IPS DF 4.7 (cell line): ENCODE data around the gene MOAP1.
A peak's percentile ranks its signal among the peaks of the same experiment; 100 is the strongest.
"Not testable (repeated sequence)": the region's sequence is repeated elsewhere in the genome, so short reads cannot be mapped to it uniquely, and the experiment has no call there.

Source experiments
- DNase-seq: peaks from one replicate; pipeline ENCODE4 v3.0.0-alpha.2; 2013; ENCODE audit warnings: low spot score; ENCODE audit errors: extremely low read depth

Gene MOAP1, protein sequence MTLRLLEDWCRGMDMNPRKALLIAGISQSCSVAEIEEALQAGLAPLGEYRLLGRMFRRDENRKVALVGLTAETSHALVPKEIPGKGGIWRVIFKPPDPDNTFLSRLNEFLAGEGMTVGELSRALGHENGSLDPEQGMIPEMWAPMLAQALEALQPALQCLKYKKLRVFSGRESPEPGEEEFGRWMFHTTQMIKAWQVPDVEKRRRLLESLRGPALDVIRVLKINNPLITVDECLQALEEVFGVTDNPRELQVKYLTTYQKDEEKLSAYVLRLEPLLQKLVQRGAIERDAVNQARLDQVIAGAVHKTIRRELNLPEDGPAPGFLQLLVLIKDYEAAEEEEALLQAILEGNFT

DNA sequence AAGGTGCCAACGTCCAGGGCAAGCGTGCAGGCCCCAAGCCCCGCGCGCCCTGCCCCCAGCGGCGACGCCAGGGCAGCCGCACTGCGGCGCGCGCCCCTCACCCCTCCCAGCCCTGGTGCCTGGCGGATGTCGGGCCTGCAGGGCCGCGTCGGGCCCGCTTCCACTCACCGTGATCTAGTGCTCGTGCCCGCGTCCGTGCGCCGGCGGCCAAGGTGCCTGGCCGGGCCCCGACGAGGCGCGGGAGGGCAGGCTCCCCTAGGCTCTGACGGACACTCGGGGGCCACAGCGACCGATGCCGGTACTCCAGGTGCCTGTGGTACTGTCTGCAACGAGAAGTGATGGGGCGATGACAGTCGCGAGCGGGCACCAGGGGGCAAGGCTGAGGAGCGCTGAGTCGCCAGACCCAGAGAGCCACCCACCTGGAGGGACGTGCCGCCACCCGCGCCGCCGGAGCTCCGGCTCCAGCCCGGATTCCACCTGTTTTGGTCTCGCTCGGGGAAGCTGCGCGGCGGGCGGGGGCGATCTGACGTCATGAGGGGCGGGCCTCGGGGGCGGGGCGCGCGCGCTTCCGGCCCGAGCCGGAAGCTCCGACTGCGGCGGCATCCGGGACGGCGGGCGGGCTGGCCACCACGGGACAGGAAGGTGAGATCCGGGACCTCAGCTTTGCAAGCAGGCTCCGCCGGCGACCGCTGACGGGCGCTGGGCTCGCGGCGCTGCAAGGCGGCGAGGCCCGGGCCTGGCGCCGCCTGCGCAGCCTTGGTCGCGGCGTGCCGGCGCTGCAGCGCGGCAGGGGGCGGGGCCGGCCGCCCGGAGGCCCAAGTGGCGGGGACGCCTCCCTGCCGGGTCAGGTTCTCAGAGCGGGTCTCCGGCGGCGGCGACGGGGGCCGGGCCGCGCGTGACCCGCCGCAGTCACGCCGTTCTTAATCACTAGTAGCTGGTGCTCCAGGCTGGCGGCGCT, at the start of gene MOAP1, which contains the start of gene LYSET:
TSS of gene MOAP1 (minus strand) at position 507 of the 958 bp plus-strand sequence. CDS start 655 bp downstream, outside the sequence.
TSS of gene LYSET (plus strand) at position 927 of the 958 bp plus-strand sequence. CDS start 89 bp downstream, outside the sequence.
- no peak for DNase-seq

DNA sequence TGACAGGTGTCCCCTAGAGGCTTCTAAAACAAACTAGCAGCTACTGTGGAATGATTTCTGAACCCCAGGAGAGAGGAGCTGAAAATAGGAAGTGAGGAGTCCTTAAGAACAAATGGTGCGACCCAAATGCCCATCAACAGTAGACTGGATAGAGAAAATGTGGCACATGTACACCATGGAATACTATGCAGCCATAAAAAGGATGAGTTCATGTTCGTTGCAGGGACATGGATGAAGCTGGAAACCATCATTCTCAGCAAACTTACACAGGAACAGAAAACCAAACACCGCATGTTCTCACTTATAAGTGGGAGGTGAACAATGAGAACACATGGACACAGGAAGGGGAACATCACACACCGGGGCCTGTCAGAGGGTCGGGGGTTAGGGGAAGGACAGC, 48.4 kb upstream of the MOAP1 start:
- DNase-seq, result not testable (repeated sequence)

DNA sequence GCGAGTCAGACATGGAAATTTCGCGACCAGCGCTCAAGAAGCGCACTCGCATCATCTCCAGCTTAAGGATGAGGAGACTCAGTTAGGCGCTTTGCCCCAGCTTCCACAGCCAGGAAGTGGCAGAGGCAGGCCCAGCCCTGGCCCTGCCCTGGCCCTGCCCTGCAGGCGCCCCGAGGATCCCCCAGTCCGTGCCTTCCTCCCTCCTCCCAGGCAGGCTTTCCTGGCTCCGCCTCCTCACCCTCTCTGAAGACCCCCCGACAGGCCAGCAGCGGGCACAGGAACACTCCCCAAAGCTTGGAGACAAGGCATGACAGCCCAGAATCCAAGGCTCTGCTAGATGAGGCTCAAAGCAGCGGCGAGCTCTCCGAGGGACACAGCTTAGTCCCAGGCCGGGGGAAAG, 47.5 kb upstream of the MOAP1 start:
- no peak for DNase-seq

DNA sequence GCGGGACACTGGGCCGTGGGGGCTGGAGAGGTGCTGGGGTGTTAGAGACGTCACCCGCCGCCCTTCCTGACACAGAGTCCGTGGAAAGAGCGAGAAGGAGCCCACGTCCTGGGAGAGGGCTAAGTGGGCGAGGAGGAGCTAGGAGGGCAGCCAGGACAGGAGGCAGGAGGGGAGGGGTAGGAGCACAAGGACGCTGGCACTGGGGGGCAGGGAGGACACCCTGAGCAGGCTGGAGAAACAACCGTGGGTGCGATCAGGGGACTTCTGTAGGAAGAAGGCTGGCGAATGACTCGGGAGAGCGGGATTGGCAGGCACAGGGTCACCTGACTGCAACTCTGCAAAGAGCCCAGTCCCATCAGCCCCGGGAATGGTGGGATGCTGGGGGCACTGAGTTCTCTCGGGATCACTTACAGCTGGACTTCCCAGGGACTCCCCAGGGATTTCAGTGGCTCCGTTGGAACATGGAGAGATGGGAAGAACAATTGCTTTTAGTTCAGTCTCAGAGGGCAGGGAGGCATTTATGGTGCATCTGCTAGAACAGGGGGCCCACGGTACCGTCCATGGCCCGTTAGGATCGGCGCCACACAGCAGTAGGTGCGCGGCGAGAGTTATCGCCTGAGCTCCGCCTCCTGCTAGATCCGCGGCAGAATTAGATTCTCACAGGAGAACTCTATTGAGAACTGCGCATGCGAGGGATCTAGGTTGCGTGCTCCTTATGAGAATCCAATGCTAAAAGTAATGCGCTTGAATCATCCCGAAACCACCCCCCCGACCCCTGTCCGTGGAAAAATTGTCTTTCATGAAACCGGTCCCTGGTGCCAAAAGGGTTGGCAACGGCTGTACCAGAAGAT, 46.7 kb upstream of the MOAP1 start:
- no peak for DNase-seq

DNA sequence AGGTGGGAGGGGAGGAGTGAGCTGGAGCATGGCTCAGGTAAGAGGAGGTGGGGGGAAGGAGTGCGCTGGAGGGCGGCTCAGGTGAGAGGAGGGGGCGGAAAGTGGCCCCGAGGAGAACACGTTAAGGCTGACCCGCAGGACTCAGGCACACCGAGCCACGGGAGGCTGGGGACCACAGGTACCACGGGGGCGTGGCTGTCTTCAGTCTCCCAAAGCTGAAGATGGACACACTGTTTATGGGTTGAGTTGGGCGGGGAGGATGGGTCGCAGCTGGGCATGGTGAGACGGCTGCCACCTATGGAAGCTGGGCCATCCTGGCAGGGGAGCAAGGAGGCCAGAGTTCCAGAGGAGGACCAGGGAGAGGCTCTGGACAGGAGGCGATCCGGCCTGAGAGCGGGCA, 45.8 kb upstream of the MOAP1 start:
- DNase-seq, result no peak

DNA sequence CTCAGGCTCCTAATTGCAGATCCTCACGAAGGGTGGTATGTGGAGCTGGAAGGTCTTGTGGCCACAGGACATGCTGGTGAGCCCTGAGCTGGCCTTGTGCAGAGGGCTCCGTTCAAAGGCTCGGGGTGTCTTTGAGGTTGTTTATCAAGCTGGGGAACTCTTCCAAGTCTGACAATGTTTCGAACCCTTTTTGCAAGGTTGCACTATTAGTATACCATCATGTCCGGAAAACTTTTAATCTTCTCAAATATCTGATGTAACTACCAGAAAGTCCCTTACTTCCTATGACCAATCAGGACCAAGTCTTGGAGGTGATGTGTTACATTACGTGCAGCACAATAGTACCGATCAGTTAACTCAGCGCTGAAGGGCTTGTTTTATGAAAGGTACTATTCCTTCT, 43.9 kb upstream of the MOAP1 start:
- DNase-seq, result no peak

DNA sequence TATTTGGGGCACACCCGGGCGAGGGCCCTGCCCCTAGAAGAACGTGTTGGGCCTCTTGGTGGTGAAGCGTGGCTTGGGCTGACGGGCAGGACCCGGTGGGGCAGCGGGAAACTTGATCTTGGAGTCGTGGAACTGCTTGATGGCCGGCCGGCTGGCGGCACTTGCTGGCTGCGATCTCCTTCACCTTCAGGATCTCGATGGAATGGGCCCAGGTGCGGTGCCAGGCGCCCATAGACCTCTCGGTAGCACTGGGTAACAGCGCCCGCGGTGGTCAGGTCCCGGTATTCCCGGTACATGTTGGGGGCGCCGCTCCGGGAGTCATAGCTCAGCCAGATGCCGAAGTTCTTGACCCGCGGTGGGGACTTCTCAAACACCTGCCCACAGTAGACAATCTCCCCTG, 38.9 kb upstream of the MOAP1 start:
- no peak for DNase-seq

DNA sequence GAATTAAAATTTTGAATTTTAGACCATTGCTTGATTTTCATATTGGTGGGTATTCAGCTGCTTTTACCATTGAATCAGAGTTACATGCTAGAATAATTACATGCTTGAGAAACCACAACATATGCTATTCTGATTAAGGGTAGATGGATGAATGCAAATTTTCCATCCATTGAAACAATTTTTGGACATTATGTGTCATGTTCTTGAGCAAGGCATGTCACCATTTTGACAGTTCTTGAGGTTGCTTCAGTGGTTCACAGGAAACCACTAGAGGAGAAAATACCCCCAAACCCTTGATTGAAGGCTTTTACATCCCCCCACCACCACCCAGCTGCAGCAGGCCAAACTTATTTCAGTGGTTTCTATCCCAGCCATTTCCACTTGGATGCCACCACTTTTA, 35.8 kb upstream of the MOAP1 start:
- no peak for DNase-seq

DNA sequence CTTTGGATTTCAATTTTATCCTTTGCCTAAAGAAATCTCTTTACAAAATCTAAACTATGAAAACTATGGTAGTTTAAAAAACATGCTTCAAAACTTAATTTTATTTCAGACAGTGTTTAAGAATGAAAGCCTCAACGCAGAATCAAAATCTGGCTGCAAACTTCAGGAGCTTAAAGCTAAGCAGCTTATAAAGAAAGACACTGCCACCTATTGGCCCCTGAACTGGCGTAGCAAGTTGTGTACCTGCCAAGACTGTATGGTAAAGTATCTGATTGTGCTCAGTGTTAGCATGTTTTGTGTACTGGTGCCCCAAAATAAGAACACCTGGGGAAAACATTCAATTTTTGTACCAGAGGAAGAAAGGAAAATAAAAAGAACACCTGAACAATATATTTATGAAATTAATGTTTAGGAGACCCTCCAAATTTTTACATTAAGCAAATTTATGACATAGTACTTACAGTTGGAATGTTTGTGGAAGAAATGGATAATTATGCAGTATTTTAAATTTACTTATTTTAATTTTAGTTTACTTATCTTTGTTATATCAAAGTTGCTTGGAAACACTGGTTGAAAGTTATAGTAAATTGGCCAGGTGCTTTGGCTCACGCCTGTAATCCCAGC, 34.5 kb upstream of the MOAP1 start:
- no peak for DNase-seq

DNA sequence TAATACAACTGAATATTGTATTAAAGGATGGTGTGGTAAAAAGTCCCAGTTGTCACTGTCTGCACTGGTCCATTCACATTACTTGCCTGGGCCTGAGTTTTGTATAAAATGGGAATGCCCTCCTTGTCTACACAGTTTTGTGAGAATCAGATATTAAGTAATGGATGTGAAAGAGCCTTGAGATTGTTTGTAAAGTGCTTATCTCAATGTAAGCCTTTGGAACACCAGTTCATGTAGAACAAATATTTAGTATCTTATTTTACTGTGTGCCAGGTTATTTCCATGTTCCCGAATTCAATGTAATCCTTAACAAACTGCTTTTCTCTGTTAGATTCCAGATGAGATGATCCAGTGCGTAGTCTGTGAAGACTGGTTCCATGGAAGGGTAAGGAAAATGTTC, 29.9 kb upstream of the MOAP1 start:
- DNase-seq, result no peak

DNA sequence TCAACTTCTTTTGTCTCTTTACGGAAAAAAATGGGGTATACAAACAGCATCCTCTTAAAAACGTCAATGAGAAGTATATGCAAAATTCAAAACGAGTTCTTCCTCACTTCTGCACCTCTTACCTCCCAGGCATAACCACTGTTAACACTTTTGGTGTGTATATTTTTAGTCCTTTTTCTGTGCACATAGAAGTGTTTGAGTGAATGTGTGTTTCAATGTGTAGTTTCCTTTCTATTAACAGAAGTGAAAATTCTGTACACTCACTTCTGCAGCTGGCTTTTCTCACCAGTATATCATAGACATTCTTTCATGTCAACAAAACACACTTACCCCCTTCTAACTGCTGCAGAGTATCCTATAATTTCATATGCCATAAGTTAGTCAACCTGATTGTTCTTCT, 27.7 kb upstream of the MOAP1 start:
- no peak for DNase-seq

DNA sequence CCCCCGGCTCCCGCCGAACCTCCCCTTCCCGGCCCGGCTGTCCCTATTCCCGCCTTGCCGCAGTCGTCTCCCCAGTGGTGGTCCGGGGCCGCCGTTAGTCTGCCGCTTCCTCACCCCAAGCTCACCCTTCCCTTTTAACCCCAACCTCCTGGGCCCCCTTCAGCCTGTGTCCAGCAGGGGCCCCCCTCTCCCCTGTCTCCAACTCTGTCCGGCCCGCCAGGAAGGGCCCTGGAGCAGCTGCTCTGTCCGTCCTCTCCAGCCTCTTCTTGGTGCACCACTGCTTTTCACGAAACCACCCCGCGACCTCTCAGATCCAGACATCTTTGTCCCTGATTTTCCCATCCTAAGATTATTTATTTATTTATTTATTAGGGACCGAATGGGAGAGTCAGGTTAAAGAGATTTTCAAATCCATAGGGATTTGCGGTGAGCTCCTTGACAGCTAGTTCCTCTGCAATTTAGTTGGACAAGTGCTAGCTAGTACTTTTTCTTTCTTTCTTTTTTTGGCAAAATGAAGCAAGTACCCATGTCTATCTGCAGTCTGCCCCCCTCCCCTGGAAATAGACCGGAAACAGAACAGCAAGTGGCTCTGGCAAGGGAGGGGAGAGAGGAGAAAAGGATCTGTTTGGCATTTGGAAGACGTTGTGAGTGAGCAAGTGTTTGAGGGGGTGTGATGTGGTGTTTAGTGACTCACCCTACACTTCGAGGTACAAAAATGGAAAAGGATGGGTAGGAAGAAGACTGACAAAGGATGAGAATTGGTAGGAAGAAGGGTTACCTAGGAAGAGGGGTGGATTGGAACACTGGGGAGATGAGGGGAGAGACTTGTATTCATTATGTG, 23.0 kb upstream of the MOAP1 start:
- no peak for DNase-seq

DNA sequence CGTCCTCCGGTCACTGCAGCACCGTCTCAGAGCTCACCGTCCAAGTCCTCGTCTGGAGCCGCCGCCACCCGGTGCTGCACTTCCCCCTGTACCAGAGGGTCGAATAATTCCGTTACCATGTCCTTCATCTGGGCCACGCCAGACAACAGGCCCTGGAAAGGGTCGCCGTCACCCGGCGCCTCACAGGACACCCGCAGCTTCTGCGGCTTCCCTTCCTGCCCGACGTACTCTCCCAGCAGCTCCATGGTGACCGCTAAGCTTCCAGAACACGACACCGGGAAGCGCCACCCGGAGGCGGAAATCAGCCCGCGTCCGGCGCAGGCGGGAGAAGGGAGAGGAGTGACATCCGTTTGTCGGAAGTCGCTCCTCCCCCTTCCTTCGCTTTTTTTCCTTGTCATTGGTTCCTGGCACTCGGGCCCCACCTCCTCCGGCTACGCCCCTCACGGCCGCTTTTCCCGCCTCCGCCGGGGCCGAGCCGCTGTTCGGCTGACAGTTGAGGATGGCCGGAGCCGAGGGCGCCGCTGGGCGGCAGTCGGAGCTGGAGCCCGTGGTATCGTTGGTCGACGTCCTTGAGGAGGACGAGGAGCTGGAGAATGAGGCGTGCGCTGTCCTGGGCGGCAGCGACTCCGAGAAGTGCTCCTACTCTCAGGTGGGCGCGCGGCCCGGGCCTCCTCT, 22.2 kb upstream of the MOAP1 start, which contains the start of the genes GON7 and UBR7:
TSS of gene GON7 (minus strand) at position 273 of the 675 bp plus-strand sequence. CDS start at position 245, 28 bp downstream.
TSS of gene UBR7 (plus strand) at position 464 of the 675 bp plus-strand sequence. CDS start at position 500, 36 bp downstream.
- peak; percentile 93 for DNase-seq

DNA sequence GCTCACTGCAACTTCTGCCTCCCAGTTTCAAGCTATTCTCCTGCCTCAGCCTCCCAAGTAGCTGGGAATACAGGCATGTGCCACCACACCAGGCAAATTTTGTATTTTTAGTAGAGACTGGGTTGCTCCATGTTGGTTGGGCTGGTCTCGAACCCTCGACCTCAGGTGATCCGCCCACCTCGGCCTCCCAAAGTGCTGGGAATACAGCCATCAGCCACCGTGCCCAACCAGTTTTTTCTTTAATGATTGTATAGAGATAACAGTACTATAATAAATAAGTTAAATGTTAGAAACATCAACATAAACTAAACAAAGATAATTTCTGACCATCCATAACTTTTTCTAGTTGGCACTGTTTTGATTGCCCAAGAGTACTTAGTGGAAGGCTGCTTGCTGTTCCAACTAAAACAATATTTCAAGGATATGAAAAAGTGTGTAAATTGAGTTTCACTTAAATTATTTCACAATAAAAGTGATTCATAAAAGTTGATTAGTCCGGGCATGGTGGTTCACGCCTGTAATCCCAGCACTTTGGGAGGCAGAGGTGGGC, 16.5 kb upstream of the MOAP1 start:
- no peak for DNase-seq

DNA sequence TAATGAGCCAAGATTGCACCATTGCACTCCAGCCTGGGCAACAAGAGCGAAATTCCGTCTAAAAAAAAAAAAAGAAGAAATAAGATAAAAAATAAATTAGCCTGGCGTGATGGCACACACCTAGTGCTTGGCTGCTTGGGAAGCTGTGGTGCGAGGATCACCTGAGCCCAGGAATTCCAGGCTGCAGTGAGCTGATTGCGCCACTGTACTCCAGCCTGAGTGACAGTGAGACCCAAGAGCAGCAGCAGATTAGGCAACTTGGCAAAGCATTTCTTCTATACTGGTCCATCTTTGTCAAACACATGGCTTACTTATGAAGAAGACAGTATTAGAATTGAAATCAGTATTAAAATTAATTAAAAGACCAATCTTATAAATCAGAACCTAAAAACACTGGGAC, 15.9 kb upstream of the MOAP1 start:
- no peak for DNase-seq

DNA sequence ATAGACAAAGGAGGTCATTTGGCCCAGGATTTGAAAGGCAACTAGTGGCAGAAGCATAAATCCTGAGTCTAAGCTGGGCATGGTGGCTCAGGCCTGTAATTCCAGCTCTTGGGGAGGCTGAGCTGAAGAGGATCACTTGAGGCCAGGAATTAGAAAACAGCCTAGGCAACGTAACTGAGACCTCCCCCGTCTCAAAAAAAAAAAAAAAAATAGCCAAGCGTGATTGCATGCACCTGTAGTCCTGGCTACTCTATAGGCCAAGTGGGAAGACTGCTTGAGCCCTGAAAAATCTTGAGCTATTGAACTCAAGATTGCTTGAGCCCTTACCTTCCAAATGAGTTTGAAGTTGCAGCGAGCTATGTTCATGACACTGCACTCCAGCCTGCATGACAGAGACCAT, 14.3 kb upstream of the MOAP1 start:
- DNase-seq, result no peak

DNA sequence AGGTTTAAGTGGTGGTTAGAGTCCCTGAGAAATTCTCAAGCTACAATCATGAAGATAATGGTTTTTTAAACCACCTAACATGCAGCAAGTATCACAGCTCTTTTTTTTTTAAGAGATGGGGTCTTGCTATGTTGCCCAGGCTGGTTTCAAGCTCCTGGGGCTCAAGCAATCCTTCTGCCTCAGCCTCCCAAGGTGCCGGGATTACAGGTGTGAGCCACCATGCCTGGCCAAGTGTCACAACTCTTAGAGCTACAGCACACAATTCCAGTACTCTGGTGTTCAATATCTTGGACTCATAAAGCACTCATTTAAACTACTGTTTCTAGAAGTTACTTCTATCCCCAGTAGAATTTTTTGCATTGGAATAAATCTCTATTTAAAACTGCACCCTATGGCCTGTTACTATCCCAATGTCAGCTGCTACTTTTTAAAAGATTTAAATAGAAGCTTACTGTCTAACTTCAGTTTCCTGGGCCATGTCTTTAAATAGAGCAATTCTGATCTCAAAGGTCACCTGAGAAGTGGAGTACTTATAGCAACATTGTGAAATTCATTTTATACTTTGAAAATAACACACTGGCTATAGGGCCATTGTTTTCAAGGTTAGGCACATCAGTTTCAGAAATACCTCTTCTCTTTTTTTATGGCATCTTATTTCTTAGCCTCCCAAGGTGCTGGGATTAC, 10.8 kb upstream of the MOAP1 start:
- DNase-seq, result no peak

DNA sequence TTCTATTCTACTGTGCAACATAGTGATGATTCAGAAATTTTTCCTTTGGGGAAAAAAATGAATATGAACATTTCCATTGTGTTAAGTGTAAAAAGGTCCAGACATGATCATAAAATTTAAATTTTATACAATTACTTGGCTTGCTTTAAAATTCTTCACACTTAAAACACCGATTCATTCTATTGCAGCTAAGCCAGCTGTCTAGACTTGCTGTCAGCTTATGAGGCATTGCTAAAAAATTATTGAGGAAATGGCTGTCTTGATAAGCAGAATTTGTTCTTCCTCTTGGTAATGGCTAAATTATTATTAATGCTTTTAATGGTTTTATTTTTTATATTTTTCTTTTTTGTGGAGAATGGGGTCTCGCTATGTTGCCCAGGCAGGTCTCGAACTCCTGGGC, 2.3 kb upstream of the MOAP1 start:
- DNase-seq, result no peak
